GM21447 (cell line): ENCODE measurements around the gene LRP5.
"Not testable (repeated sequence)": the region's sequence is repeated elsewhere in the genome, so short reads cannot be mapped to it uniquely, and the experiment has no call there.

ENCODE experiments used
- ATAC-seq: cut with Tn5 transposase; IDR thresholded peaks from one replicate; pipeline ENCODE4 v1.9.1; 2021; ENCODE audit not compliant: unreplicated experiment

The LRP5 gene

DNA sequence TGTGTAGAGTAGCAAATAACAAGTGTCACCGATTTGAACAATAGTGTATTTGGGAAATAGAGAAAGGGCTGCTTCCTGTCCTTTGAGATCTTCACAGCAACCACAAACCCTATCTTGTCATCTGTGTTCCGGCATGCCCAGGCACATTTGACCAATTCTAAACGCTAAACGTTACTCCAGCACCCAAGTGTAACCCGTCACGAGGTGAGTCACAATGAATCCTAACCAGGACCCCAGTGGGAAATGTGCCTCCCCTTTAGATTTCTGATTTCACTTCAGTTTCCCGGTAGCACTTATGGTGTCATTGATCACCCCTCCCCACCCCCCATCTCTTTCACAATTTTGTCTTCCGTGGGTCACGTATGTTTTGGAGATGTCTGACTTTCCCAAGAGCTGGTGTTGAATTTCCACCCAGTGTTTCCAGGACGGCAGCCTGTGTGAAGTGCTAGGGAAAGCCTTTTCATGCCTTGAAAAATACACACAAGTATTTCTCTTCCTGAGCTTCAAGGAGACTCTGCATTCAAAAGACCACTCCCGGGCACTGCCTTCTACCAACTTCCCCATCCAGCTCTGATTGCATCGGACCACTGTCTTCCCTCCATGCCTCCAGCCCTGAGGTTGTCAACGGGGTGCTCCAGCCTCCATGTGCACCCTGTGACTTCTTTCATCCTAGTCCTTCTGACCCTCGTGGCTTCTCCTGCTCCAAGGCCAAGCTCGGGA, 30.1 kb upstream of the LRP5 start:
- peak; percentile 88 for ATAC-seq

DNA sequence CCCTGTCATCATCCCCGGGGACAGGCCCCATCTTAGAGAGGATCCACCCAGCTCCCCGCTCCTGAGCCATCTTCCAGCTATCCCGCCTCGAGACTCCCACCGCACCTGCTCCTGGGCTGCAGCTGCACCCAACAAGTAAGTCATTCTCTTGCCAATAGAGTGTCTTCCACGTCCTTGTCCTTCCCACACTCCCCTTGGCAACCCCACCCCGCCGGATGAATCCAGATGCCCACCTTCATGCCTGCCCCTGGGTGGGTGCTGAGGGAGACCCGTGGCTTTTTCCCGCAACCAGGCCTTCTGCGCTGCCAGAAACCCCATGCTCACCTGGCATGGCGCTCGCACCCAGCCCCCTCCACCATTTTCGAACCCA, 29.5 kb upstream of the LRP5 start:
- ATAC-seq = no peak

DNA sequence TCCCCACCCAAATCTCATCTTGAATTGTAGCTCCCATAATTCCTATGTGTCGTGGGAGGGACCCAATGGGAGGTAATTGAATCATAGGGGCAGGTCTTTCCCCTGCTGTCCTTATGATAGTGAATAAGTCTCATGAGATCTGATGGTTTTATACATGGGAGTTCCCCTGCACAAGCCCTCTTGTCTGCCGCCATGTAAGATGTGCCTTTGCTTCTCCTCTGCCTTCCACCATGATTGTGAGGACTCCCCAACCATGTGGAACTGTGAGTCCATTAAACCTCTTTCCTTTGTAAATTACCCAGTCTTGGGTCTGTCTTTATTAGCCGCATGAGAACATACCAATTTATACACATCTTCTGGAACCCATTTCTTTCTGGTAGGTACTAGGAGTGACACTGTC, 27.8 kb upstream of the LRP5 start:
- not testable (repeated sequence) for ATAC-seq

DNA sequence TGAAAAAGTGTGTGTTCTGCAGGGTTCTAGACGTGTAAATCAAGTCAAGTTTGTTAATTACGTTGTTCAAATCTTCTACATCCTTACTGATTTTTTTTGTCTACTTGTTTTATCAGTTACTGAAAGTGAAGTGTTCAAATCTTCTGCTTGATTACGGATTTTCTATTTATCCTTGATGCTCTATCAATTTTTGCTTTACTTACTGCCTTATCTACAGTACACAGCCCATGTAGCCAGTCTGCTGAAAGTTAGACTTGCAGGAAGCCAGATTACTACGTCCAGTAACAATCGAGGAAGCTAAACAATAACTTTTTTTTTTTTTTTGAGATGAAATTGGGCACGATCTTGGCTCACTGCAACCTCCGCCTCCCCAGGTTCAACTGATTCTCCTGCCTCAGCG, 25.0 kb upstream of the LRP5 start:
- no peak for ATAC-seq

DNA sequence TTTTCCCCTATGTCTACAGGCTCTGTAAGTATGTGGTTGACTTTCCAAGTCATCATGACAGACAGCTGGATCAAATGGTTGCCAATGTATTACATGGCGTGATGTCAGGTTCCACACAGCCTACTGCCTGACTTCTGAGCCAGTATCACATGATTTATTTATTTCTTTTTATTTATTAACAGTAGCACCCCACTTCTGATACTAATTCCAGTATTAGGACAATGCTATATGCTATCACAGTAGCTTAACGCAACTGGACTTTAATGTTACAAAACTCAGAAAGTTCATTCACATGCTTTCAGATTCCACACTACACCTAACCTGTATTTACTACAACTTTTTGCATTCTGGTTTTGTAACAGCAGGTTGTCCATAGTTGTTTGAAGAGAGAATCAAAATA, 22.9 kb upstream of the LRP5 start:
- no peak for ATAC-seq

DNA sequence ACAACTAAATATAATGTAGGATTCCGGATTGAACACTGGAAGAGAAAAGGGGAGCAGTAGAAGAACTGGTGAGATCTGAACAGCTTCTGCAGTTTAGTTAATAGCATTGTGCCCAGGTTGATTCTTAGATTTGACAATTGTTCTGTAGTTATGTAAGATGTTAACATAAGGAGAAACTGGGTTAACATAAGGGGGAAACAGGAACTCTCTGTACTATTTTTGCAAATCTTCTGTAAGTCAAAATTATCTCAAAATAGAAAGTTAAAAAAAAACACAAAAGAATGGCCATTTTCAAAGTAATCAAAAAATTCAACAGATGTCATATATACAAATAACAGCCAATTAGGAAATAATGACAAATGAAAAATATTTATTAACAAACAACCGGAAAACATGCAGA, 18.7 kb upstream of the LRP5 start:
- ATAC-seq = no peak

DNA sequence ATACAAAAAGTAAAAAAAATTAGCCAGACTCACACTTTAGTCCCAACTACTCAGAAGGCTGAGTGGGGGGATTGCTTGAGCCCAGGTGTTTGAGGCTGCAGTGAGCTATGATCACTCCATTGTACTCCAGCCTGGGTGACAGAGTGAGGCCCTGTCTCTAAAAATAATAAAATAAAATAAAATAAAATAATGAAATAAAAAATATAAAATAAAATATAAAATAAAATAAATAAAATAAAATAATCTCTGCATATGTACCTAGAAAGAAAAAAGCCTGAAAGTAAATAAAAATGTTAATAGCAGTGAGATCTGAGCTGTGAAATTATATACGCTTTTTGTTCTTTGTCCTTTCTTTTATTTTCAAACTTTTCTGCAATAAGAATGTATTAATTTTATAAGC, 17.1 kb upstream of the LRP5 start:
- no peak for ATAC-seq

DNA sequence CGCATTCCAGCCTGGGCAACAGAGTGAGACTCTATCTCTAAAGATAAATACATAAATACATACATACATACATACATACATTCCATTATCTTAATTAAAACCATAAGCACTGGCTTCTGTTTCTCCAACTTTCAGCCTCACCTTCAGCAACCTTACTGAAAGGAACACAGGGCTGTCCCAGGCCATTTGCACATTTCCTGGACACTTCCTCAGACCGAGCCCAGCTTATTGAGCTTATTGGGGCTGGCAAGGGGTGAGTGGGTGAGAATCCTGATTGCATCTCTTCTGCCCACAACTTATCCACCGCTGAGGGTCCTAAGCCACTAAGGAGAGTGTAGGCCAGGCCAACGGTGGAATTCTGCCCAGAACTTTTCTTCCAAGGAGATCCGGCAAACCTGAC, 16.5 kb upstream of the LRP5 start:
- ATAC-seq = no peak

DNA sequence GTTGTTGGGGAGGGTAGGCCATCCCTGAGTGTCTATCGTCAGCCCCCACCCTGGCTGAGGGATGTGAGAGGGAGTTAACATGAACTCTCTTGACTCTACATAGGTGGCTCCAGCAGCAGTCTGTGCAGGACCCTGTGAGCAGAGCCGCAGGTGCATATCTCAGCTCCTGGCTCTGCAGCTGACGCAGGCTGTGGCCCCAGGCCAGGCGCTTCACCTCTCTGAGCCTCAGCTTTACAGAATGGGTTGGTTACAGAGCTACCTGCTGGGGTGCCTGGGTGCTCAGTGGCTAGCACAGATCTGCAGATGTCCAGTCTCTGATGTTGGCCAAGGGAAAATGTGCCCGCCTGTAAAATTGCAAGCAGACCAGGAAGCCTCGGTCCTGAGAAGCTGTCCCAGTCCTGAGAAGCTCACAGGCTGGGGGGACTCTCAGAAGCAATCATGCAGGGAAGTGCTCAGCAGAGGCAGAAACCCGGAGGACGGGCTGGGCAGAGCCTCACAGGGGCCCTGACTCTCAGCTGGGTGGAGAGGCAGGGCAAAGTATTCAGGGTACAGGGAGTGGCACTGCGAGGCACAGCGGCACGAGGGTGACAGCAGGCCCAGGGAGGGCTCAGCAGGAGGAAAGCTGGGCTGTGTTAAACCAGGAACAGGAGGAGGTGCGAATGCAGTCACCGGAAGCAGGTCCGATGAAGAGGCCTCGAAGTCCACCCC, 15.9 kb upstream of the LRP5 start:
- ATAC-seq = no peak

DNA sequence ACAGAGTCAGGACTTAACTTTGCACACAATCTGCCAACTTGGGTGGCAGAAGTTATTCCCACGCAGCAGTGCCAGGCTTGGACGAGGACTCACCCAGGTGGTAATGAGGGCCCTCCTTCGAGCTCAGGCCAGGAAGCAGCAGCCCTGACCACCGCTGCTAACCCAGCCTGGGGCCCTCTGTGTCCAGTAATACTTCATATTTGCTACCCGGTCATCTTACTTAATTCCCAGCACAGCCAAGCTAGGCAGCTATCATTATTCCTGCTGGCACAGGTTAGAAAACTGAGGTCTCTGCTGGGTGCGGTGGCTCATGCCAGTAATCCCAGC, 15.4 kb upstream of the LRP5 start:
- no peak for ATAC-seq

DNA sequence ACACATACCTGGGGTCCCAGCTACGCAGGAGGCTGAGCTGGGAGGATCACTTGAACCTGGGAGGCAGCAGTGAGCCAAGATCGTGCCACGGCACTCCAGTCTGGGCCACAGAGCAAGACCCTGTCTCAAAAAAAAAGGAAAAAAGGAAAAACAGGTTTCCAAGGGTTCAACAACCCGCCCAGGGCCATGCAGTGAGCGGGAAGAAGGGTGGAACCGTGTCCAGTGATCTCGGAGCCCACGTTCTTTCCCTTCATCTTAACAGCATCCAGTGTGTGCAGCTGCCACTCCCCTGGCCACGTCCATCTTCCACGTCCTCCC, 14.9 kb upstream of the LRP5 start:
- no peak for ATAC-seq

DNA sequence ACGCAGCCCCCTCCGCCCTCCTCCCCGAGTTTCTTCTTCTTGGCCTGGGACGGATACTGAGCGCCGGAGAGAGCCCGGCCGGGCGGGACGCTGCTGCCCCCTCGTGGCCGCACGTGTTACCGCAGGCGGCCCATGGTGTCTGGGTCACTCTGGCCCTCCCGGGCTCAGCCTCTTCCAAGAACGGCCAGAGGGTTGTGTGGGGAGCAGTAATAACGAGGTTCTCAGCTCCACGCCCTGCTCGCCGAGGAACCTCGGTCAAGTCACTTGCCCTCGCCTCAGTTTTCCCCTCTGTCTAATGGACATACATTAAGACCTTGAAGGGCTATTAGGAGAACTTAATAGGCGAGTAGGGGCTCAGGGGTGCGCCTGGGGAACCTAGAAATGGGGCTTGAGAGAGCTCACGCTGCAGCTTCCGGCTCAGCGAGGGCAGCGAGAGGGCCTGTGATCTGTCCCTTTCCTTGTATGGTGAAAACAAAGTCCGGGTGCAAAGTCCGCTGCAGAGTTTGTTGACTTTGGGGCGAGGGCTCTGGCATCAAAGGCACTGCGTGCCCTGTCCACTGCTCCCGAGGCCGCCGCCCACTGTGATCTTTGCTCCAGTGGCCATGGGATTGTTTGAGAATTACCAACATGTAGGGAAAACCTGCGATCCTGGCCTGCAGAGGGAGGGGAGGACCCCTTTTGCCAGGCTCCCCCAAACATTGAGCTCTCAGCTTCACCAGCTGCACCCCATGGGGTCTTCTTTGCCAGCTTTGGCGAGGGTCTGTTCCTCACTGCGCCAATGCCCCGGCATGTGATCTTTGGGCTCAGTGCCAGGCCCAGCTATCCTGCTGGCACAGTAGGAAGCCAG, 14.4 kb upstream of the LRP5 start:
- ATAC-seq = no peak

DNA sequence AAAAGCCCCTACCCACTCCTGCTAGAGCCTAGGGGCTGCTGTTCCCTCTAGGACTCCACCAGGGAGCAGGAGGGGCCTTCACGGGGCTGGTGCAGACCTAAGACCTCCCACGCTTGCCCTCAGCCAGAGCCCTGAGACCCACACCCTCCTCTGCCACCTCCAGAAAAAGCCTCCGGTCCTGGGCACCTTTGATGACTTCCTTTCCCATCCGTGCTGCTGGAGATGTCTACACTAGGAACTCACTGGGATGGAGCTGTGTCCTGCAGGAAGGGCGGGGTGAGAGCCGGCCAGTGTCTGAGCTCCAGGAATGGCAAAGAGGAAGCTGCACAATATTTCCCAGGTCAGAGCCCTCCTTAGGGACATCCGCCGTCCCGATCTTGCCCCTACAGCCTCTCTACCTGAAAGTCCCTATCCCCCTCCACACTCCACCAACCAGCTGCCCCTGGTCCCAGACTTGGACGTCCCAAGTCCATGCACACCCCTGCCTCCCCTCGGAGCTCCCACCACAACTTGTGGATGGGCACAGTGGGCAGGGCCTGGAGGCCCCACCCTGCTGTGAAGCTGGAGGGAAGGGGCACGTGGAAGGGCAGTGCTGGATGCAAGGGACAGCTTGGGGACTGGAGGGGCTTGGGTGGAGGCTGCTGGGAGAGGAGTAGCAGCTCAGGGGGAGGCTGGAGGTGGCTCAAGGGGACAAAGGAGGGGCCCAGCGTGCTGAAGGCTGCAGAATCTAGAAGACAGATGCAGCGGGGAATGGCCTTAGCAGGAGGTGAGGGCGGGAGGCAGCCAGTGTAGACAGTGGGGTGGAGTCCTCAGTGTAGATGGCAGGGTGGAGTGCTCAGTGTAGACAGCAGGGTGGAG, 13.5 kb upstream of the LRP5 start:
- ATAC-seq = no peak

DNA sequence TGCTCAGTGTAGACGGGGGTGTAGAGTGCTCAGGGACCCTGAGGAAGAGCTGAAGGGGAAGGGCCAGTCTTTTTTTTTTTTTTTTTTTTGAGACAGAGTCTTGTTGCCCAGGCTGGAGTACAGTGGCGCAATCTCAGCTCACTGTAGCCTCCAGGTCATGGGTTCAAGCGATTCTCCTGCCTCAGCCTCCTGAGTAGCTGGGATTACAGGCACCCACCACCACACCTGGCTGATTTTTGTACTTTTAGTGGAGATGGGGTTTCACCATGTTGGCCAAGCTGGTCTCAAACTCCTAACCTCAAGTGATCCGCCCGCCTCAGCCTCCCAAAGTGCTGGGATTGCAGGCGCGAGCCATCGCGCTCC, 12.9 kb upstream of the LRP5 start:
- ATAC-seq = not testable (repeated sequence)

DNA sequence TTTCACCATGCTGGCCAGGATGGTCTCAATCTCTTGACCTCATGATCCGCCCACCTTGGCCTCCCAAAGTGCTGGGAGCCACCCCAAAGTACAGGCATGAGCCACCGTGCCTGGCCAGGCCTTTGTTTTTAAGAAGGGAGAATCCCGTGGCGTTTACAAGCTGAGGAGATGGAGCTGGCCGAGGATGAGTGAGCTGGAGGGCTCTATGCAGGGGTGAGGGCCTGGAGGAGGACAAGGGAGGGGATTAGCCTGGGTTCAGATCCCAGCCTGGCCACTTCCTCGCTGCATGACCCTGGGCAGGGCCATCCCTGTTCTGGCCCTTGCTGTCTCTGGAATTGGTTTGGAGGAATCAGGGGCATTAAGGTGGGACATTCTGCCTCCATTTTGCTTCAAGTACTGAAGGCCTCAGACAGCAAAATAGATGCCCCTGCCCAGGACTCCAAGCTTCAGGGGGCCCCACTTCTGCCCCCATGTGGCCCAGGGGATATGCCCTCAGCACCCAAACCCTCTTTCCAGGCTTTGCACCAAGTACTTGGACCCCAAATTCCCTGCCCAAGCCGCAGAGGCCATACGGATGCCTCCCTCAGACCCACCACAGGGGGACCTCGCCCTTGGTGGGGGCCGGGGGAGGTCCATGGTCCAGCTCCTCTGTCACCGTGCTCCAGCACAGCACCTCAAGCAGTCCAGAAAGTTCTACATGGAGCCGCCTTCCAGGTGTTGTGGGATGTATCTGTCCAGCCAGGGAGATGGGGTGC, 12.1 kb upstream of the LRP5 start:
- no peak for ATAC-seq

DNA sequence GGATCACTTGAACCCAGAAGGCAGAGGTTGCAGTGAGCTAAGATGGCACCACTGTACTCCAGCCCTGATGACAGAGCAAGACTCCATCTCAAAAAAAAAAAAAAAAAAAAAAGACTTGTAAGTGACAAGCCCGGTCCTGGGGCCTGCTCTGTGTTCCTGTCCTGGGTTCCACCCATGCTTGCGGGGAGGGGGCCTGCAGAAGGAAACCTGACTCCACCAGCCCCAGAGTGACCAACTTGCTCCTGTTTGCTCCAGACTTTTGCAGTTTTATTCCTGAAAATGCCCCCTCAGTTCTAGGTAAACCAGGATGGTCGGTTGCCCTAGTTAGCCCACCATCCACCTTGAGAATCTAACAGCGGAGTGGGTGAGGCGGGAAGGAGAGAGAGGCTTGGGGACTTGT, 10.1 kb upstream of the LRP5 start:
- ATAC-seq = no peak

DNA sequence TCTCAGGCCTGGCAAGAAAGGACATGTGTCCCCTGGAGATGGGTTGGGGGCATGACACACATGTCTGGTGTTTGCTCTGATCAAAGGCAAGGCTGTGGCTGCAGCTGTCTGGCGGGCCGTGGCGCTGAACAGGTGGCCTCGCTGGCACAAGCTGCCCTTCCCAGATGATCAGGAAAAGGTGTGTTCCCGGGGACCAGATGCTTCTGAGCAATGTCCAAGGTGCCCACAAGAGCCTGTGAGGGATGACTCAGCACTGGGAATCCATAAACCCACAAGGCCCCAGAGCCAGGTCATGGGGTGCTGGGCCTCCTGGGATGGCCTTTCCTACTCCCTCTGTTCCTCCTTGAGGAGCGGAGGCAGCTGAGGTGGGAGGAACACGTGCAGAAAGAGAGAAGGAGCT, 9.7 kb upstream of the LRP5 start:
- no peak for ATAC-seq

DNA sequence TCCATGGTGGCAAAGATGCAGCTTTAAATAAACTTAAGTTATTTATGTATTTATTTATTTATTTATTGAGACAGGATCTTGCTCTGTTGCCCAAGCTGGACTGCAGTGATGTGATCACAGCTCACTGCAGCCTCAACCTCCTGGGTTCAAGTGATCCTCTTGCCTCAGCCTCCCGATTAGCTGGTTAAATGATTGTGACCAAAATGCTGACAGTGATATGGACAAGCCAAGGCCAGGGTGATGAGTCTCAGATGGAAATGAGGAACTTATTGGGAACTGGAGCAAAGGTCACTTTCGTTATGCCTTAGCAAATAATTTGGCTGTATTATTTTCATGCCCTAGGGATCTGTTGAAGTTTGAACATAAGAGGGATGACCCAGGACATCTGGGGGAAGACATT, 9.3 kb upstream of the LRP5 start:
- ATAC-seq = no peak

DNA sequence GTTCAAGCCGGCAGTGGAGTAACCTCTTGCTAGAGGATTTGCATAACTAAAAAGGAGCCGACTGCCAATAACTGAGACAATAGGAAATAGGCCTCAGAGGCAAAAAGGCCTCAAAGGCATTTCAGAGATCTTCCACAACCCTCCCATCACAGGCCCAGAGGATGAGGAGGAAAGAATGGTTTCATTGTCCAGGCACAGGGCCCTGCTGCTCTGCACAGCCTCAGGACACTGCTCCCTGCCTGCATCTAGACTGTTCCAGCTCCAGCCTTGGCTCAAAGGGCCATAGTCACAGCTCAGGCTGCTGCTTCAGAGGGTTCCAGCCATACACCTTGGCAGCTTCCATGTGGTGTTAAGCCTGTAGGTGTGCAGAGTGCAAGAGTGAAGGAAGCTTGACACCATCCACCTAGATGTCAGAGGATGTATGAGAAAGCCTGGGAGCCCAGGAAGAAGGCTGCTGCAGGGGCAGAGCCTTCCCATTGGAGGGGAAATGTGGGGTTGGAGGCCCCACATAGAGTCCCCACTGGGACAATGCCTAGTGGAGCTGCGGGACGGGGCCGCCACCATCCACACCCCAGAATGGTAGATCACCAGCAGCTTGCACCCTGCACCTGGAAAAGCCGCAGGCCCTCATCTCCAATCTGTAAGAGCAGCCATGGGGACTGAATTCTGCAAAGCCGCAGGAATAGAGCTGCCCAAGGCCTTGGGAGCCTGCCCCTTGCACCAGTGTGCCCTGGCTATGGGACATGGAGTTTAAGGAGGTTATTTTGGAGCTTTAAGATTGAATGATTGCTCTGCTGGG, 8.2 kb upstream of the LRP5 start:
- ATAC-seq = no peak

DNA sequence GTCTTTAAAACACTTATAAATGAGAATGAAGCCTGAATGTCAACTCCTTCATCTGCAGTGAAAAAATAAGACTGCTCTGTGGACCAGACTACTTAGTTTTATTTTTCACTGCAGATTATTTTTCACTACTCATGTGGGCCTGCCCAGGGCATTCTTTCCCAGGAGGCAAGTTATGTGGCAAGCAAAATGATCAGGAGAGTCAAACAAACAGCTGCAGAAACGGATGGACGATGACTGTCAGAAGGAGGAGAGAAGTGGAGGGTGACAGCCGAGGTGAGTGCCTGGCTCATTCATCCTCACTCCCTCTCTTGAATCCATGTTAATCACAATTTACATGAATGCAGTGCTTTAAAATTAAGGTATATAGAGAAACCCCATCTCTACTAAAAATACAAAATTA, 5.8 kb upstream of the LRP5 start:
- ATAC-seq = no peak
